ENCODE data around the gene NCCRP1. TPM values are rescaled to one million over a fixed set of nuclear protein-coding genes. Genes with fewer than 3 reads are reported as not detected.

Gene NCCRP1
- total RNA-seq, 1 donor, result under 0.01 TPM

DNA sequence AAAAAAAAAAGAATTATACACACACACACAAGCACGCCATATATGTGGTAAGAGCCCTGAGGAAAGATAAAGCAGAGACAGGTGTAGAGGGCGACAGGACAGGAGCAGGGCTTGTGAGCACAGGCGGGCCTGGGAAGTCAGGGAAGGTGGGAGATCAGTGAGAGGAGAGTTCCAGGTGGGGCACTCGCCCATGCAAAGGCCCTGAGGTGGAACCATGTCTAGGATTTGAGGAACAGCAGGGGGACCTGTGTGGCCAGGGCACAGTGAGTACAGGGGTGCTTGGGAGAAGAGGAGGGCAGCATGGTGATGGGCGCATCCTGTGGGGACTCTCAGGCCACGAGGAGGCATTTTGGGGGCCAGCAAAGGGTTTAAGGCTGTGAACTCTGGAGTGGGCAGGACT is 32.5 kb upstream of the NCCRP1 start:
- no peak for DNase-seq (ENCODE audit: low read depth in 2 of 3, low spot score in 2 of 3)

DNA sequence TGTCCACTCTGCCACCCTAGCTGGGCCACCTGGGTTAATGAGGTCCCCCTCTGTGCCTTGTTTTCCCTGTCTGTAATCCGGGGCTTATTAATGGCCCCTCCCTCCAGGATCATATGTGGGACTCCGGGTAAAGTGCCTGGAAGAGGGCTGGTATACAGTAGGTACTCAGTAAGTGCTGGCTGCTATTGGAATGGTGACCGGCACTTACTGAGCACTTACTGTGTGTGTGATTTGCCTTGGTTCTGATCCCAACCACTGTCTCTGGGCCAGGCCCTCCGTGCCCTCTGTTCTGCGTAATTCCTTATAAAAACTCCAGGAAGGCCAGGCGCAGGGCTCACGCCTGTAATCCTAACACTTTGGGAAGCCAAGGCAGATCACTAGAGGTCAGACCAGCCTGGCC is 30.9 kb upstream of the NCCRP1 start:
- no peak for DNase-seq (ENCODE audit: low read depth in 2 of 3, low spot score in 2 of 3)

DNA sequence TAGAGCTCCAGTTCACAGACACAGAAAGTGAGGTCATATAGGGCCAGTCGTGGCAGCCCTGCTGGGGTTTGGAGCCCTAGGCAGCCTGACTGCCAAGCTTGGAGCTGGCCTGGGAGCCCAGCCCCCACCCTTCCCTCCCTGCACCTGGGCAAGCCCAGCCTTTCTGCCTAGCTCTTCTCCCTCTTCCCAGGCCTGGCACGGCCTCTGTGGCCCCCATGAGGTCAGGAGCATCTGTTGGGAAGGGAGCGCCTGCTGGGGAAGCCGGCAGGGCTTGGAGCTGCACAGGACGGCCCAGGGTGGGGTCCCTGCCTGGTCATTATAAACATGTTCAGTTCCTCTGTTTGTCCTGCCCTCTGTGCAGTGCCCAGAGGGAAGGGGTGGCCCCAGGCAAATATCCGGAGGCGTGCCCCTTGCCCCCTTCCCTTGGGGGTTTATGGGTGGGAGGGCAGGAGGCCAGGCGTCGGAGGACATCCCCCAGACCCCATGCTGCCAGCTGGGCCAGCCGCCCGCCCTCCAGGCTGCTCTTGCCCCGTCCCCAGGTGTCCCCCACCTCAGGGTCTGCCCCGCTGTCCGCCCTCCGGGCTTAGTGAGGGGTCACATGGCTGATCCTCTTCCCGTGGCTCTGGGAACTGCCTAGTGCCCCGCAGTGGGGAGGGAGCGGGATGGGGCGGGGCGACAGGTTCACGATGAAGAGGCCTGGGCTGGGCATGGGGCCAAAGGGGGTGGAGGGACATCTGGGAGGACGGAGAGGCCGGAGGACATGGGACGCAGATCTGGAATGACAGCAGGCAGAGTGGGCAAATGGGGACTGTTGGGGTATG is 30.0 kb upstream of the NCCRP1 start:
- no peak for DNase-seq (ENCODE audit: low read depth in 2 of 3, low spot score in 2 of 3)

DNA sequence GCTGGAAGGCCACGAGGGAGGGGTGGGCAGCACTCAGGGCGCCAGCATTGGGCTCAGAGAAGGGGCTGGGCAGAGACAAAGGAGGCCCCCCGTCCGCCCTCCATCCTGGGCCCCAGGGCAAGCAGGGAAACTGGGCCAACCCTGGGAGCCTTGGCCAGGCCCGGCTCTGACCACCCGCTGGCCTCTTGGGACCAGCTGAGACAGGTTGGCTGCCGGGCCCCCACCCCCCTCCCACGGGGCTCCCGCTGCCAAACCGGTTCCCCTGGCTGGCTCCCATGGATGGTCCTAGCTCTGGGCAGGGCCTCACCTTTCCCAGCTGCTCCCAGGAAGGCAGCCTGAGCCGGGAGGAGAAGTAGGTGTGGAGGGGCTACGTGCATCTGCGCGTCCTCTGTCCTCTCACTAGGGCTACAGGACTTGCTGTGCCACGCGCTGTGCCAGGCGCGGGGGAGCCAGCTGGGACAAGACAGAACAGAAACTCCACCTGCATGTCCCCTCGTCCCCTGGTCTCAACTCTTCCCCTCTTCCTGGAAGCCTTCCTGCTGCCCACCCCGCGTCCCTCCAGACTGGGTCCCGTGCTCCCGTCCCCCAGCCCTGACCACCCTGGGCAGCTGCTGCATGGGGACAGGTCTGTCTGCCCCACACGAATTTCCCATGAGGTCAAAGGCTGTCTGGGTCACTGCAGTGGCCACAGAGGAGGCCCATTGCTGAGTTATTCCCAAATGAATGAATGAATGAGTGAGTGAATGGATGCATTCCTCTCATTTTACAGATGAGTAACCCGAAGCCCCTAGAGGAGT is 29.1 kb upstream of the NCCRP1 start:
- no peak for DNase-seq (ENCODE audit: low read depth in 2 of 3, low spot score in 2 of 3)

DNA sequence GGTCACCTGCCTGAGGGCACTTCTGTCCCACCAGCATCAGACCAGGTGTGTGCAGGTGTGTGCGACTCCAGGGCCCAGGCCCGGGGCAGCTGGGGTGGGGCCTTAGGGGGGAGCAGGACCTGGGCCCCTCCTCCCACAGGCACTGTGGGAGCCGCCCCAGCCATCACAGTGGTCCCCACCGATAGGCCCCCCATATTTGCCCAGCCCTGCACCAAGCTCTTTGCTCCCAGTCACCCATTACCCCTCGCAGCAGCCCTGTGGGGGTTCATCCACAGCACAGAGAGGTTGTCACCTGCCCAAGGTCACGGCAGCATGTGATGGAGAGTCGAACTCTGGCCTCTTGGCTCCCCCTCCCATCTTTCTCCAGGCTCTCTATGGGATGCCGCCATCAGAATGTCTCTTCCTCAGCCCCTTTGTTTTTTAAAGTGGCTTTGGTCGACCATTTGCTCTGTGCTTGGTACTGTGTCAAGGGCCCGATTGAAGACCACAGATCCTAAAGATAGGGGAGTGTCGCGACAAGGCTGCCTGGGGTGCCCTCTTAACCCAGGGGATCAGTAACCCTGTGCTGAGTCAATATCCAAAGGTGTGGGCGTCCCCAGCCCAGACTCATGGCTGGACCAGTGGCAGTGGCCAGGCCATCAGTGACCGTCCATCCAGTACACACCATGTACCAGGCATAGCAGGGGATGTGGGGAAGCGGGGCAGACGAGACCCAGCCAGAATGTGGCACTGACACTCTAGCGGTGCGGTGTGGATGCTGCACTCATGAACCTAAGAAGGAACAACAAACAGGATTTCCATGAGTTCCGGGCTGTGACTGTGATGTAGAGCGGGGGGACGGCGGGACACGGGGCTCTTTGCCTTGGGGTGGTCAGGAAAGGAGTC is 28.3 kb upstream of the NCCRP1 start:
- no peak for DNase-seq (ENCODE audit: low read depth in 2 of 3, low spot score in 2 of 3)

DNA sequence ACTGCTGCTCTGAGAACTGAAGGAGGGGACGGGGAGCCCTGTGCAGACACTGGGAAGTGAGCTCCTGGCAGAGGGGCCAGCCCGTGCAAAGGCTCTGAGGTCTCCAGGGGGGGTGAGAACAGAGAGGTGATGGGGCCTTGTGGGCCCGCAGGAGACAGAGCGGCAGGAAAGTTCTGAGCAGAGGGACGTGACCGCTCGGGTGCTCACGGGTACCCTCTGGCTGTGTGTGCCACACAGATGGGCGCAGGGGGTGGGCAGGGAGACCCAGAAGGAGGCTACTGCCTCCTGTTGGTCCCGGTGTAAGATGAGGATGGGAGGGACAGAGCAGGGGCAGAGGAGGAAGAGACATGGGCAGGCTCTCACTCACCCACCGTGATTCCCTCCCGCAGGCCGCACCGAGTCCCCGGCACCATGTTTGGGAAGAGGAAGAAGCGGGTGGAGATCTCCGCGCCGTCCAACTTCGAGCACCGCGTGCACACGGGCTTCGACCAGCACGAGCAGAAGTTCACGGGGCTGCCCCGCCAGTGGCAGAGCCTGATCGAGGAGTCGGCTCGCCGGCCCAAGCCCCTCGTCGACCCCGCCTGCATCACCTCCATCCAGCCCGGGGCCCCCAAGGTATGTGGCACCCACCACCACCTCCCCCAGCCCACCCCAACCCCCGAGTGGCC is 27.5 kb upstream of the NCCRP1 start:
- no peak for DNase-seq (ENCODE audit: low read depth in 2 of 3, low spot score in 2 of 3)

DNA sequence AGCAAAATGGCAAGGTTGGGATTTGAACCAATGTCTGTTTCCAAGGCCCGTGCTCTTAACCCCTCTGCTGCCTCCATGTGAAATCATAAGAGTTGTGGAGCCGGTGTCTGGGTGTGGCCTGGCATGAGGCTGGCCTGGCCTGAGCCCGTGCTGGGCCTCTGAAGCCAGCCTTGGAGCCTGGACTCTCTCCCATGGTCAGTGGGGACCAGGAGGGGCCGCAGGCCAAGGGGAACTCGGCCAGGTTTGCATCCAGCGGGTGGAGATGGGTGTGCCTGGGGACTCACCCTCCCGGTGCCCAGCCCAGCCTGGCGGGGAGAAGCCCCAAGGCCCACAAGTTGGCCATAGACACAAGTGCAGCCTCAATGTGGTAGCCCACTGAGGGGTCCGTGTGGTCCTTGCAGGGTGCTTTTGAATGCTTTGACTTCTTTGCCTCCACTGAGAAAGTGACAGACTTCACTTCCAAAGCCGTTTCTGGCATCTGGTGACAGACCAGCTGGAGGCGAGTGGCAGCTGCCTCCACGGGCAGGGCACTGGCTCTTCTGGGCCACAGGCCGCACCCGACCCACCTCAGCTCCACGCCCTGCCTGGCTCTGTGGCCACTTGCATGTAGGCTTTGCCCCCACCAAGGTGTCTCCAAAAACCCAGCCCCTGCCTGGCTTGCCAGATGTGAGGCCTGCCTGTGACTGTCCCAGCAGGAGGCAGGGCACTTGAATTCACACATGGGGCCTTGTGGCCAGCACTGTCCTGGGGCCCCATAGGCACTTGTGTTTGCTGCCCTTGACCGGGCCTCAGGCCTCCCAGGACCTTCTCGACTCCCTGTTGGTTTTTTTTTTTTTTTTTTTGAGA is 26.2 kb upstream of the NCCRP1 start:
- DNase-seq (ENCODE audit: low read depth in 2 of 3, low spot score in 2 of 3), result no peak

DNA sequence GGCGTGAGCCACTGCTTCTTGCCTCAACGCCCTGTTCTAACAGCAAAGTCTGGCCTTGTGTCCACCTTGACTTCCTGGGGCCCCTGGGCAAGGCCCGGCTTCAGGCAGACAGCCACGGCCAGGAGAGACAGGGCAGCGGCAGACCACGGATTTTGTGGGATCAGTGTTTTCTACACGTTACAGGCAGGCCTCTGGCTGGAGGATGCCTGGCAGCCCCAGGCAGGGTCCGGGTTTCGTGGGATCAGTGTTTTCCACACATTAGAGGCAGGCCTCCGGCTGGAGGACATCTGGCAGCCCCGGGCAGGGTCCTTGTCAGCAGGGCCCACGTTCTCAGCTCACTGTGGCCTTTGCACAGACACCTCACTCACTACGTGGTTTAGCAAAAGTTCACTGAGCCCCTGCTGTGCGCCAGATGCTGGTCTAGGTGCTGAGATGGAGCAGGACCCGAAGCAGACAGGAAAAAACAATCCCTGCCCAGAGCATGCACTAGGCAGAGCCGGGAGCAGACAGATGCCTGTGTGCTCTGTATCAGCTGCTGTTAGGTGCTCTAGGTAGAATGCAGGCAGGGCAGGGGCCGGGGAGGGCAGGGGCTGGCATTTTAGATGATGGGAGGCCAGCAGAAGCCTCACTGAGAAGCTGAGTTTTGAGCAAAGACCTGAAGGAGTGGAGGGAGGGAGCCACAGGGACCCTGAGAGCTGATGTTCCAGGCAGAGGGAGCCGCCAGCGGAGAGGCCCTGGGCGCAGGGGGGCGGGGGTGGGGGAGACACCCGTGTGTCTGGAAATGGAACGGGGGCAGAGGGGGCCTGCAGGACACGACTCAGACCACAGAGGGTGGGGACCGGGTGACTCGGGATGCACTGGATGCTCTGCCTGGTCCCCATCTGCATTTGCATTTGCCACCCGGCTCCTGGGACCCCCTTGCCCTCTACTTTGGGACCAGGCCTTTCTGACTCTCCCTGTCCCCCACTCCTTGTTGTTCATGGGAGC is 25.0 kb upstream of the NCCRP1 start:
- no peak for DNase-seq (ENCODE audit: low read depth in 2 of 3, low spot score in 2 of 3)

DNA sequence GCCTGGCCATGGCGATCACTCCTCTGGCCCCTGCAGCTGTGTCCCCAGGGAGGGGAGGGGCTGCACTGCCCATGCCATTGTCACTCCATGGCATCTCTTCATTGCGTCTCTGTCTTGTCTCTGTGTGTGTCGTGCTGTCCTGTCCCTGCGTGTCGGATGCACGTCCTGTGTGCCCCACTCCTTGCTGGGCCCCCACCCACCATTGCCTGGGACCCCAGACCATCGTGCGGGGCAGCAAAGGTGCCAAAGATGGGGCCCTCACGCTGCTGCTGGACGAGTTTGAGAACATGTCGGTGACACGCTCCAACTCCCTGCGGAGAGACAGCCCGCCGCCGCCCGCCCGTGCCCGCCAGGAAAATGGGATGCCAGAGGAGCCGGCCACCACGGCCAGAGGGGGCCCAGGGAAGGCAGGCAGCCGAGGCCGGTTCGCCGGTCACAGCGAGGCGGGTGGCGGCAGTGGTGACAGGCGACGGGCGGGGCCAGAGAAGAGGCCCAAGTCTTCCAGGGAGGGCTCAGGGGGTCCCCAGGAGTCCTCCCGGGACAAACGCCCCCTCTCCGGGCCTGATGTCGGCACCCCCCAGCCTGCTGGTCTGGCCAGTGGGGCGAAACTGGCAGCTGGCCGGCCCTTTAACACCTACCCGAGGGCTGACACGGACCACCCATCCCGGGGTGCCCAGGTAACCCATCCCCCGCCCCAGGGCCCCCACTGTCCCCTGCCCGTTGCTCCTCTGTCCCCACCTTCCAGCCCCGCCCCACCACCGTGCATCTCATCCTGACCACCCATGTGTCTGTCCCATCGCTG is 23.9 kb upstream of the NCCRP1 start:
- no peak for DNase-seq (ENCODE audit: low read depth in 2 of 3, low spot score in 2 of 3)

DNA sequence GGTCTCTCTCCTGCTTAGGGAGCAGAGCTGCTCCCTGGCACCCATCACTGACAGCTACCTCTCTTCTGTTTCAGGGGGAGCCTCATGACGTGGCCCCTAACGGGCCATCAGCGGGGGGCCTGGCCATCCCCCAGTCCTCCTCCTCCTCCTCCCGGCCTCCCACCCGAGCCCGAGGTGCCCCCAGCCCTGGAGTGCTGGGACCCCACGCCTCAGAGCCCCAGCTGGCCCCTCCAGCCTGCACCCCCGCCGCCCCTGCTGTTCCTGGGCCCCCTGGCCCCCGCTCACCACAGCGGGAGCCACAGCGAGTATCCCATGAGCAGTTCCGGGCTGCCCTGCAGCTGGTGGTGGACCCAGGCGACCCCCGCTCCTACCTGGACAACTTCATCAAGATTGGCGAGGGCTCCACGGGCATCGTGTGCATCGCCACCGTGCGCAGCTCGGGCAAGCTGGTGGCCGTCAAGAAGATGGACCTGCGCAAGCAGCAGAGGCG is 23.2 kb upstream of the NCCRP1 start:
- no peak for DNase-seq (ENCODE audit: low read depth in 2 of 3, low spot score in 2 of 3)

DNA sequence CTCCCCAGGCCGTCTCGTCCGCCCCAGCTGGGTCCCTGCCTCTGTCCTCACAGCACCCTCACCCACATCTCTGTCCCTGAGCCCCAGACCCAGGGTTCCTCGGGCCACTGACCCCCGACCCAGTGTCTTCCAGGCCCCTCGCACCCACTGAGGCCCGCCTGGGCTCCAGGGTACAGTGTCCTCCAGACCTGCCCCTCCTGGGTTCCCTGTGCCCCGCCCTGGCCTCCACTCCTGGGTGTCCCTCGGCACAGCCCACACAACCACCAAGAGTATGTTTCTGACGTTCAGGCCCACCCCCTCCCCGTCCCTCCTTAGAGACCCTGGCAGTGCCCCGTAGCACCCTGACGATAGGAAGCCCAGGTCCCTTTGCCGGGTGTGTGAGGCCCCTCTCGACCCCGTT is 22.6 kb upstream of the NCCRP1 start:
- no peak for DNase-seq (ENCODE audit: low read depth in 2 of 3, low spot score in 2 of 3)

DNA sequence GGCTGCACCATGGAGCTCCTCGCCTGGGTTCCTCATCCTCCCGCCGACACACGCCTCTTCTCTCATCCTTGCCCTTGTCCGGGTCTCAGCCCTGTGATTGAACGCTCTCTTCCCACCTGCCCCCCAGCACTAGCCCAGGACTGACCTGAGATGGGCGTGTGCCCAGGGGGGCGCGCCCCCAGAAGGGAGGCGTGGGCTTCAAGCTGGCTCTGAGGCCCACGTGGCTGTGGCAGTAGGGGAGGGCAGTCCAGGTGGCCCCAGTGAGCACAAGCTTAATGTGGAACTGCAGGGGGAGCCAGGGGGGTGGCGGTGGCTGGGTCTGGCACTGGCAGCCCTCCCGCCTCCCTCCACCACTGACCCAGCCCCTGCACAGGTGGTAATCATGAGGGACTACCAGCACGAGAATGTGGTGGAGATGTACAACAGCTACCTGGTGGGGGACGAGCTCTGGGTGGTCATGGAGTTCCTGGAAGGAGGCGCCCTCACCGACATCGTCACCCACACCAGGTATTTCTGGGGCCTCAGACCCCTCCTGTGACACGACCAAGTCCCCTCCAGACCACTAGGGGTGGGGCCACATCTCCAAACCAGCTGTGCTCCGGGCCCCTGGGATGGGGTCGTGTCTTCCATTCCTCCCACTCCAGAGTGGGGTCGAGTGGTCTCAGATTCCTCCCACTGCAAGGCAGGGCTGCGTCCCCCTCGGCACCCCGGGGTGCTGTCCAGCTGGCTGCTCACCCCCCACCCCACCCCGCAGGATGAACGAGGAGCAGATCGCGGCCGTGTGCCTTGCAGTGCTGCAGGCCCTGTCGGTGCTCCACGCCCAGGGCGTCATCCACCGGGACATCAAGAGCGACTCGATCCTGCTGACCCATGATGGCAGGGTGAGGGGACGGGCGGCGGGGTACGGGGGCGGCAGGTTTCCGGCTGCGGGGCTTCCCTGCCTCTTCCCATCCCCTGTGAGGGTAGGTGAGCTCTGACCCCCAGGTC is 21.9 kb upstream of the NCCRP1 start:
- no peak for DNase-seq (ENCODE audit: low read depth in 2 of 3, low spot score in 2 of 3)

DNA sequence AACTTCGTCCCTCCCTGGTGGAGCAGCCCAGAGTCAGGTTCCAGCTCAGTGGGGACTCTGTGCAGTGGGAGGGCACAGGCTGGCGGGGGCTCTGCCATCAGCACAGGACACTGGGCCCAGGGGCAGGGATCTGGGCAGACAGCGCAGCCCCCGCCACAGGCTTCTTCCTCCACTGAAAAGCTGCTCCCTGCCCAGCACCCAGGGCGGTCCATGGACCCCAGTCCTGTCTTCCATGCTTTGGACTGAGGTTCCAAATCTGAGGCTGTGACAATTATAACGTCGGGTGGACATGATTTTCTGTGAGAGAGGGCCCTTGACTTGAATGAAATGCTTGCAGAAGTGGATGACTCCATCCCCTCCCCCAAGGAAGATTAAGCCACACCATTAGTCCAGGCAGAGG is 21.2 kb upstream of the NCCRP1 start:
- DNase-seq (ENCODE audit: low read depth in 2 of 3, low spot score in 2 of 3), result no peak

DNA sequence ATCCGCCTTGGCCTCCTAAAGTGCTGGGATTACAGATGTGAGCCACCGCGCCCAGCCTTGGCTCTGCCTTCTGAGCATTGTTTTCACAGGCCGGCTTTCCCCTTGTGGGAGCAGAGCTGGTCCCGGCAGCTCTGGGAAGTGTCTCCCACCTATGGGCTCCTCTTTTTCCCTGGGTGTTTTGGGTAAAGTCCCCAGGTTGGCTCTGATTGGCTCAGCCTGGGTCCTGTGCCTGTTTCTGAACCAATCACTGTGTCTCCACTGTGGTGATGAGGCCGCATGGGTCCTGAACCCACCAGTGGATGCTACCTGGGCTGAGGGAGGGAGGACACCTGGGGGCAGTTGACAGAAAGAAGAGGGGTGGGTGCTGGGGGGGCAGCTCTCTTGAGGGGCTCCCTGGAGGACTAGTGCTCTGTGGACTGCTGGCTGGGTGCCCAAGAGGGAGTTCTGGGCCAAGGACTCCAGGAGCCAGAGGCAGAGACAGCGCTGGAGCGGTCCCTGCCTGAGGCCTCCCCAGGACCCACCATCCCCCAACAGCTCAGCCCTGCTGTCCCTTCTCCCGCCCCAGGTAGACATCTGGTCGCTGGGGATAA is 19.6 kb upstream of the NCCRP1 start:
- DNase-seq (ENCODE audit: low read depth in 2 of 3, low spot score in 2 of 3), result no peak

DNA sequence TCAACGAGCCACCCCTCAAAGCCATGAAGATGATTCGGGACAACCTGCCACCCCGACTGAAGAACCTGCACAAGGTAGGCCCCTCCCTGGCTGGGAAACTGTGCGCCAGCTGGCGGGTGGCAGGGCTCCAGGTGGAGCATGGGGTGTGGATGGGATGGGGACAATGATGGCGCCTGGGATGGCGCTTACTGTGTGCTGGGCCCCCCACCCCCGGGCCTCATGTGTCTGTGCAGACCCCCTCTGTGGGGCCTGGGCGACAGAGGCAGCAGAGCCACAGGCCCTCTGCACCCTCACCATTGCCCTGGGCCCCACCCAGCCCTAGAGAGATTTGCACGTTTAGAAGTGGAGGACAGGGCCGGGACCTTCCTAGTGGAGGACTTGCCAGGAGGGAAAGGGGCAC is 19.0 kb upstream of the NCCRP1 start:
- DNase-seq (ENCODE audit: low read depth in 2 of 3, low spot score in 2 of 3), result no peak

Measured in hematopoietic multipotent progenitor cell (in vitro differentiated cells).